Measurements from ENCODE around the gene XYLT2. TPM values are rescaled to one million over a fixed set of nuclear protein-coding genes. Genes with fewer than 3 reads are reported as not detected.

Gene XYLT2
- total RNA-seq, 2 experiments from 2014 or later, result 24.4 to 25.3 TPM

- Mint-ChIP-seq H3K9me3 (no peaks in the 10 kb centered on the region), H3K36me3 (ENCODE audit: low read depth) (no peaks in the 10 kb centered on the region), H3K27me3 (peaks cover 3% of the 10 kb centered on the region), H3K27ac (no peak overlapping the region), H3K4me1 (ENCODE audit: low read depth) (no peaks in the 10 kb centered on the region), H3K4me3 (no peak overlapping the region)
- DNase-seq (no peak), ATAC-seq (no peak)
- CTCF ChIA-PET, result interaction anchor here (0.7 to 2.6 kb wide), 3 partner anchors 22 to 119 kb away, joined by 3 to 9 read pairs (median 7); no protein-coding TSS in a partner anchor
- intact Hi-C loops (cut with micrococcal nuclease), result no loop called here
- TF ChIP-seq CTCF (IDR thresholded peaks at IDR 0.05), result no peak
- POLR2A ChIA-PET, result no interaction called here
Observed at GRCh38 chr17:50319306-50320004, 26.5 kb upstream of the XYLT2 start.

GRCh38 chr17:50322271-50322670, 23.7 kb upstream of the XYLT2 start:
- TF ChIP-seq CTCF (IDR thresholded peaks at IDR 0.05), result no peak
- DNase-seq (no peak), ATAC-seq (no peak)
- Mint-ChIP-seq H3K4me1 (ENCODE audit: low read depth) (peaks cover 2% of the 10 kb centered on the region), H3K27me3 (no peaks in the 10 kb centered on the region), H3K4me3 (no peak overlapping the region), H3K27ac (no peak overlapping the region), H3K36me3 (ENCODE audit: low read depth) (no peaks in the 10 kb centered on the region), H3K9me3 (no peaks in the 10 kb centered on the region)
- intact Hi-C loops (cut with micrococcal nuclease), result no loop called here
- ChIA-PET POLR2A (no interaction called here), CTCF (interaction anchor here (1.0 kb wide), 2 partner anchors 13 to 124 kb away, joined by 3 to 4 read pairs; no protein-coding TSS in a partner anchor)

- ATAC-seq (no peak), DNase-seq (no peak)
- intact Hi-C loops (cut with micrococcal nuclease), result no loop called here
- no peak overlapping the region for H3K27ac Mint-ChIP-seq
- H3K4me3 Mint-ChIP-seq, result no peak overlapping the region
- no peaks in the 10 kb centered on the region for H3K27me3 Mint-ChIP-seq
- POLR2A ChIA-PET, result no interaction called here
- H3K36me3 Mint-ChIP-seq (ENCODE audit: low read depth), result no peaks in the 10 kb centered on the region
- no peaks in the 10 kb centered on the region for H3K9me3 Mint-ChIP-seq
- H3K4me1 Mint-ChIP-seq (ENCODE audit: low read depth), result peaks cover 2% of the 10 kb centered on the region
- no peak for TF ChIP-seq CTCF (IDR thresholded peaks at IDR 0.05)
- CTCF ChIA-PET, result interaction anchor here (1.0 to 1.3 kb wide), 3 partner anchors 14 to 160 kb away, joined by 3 to 4 read pairs (median 3); no protein-coding TSS in a partner anchor
Observed at GRCh38 chr17:50323060-50323459, 22.9 kb upstream of the XYLT2 start.

GRCh38 chr17:50325906-50326305, 20.0 kb upstream of the XYLT2 start:
- no peaks in the 10 kb centered on the region for H3K27me3 Mint-ChIP-seq
- no peak for TF ChIP-seq CTCF (IDR thresholded peaks at IDR 0.05)
- no peaks in the 10 kb centered on the region for H3K9me3 Mint-ChIP-seq
- intact Hi-C loops (cut with micrococcal nuclease), result no loop called here
- no peak for ATAC-seq
- H3K4me3 Mint-ChIP-seq, result no peak overlapping the region
- ChIA-PET POLR2A (no interaction called here), CTCF (no interaction called here)
- H3K36me3 Mint-ChIP-seq (ENCODE audit: low read depth), result no peaks in the 10 kb centered on the region
- DNase-seq, result no peak
- peaks cover 2% of the 10 kb centered on the region for H3K4me1 Mint-ChIP-seq (ENCODE audit: low read depth)
- H3K27ac Mint-ChIP-seq, result no peak overlapping the region

GRCh38 chr17:50326831-50327364, 19.0 kb upstream of the XYLT2 start:
- intact Hi-C loops (cut with micrococcal nuclease), result no loop called here
- ATAC-seq, result no peak
- no peak for DNase-seq
- Mint-ChIP-seq H3K36me3 (ENCODE audit: low read depth) (no peaks in the 10 kb centered on the region), H3K4me1 (ENCODE audit: low read depth) (peaks cover 4% of the 10 kb centered on the region), H3K9me3 (no peaks in the 10 kb centered on the region), H3K27me3 (no peaks in the 10 kb centered on the region), H3K4me3 (no peak overlapping the region), H3K27ac (no peak overlapping the region)
- POLR2A ChIA-PET, result interaction anchor here (0.8 to 1.0 kb wide), 2 partner anchors 21 to 22 kb away, joined by 3 to 4 read pairs; no protein-coding TSS in a partner anchor
- CTCF ChIA-PET, result no interaction called here
- TF ChIP-seq CTCF (IDR thresholded peaks at IDR 0.05), result no peak

Measured in activated CD8-positive, alpha-beta T cell treated with anti-CD3 and anti-CD28 coated beads for 36 hours (primary cell).